Loucy (cell line): ENCODE measurements around the gene SHROOM2.

Experiments
- EZH2phosphoT487 ChIP-seq: fragments of 200-600 bp; IDR thresholded peaks from 2 replicates; pipeline ENCODE4 v1.6.1; 2018; ENCODE audit warnings: antibody characterized with exemption, mild to moderate bottlenecking, moderate library complexity, borderline replicate concordance
- TF ChIP-seq, protein P1 (sequence below): fragments of 200-600 bp; sonication (generic); conservative IDR thresholded peaks from 2 replicates; pipeline ENCODE4 v1.5.1; 2014; ENCODE audit warnings: mild to moderate bottlenecking, antibody characterized with exemption, low read length

DNA sequence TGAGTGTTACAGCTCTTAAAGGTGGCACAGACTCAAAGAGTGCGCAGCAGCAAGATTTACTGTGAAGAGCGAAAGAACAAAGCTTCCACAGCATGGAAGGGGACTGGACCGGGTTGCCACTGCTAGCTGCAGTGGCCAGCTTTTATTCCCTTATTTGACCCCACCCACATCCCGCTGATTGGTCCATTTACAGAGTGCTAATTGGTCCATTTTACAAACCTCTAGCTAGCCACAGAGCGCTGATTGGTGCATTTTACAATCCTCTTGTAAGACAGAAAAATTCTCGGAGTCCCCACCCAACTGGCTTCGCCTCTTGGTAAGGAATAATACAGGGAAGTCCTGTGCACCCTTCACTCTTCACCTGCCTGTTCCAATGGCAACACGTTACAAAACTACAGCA lies 1.9 kb upstream of the SHROOM2 start:
- TF ChIP-seq, protein P1, sequence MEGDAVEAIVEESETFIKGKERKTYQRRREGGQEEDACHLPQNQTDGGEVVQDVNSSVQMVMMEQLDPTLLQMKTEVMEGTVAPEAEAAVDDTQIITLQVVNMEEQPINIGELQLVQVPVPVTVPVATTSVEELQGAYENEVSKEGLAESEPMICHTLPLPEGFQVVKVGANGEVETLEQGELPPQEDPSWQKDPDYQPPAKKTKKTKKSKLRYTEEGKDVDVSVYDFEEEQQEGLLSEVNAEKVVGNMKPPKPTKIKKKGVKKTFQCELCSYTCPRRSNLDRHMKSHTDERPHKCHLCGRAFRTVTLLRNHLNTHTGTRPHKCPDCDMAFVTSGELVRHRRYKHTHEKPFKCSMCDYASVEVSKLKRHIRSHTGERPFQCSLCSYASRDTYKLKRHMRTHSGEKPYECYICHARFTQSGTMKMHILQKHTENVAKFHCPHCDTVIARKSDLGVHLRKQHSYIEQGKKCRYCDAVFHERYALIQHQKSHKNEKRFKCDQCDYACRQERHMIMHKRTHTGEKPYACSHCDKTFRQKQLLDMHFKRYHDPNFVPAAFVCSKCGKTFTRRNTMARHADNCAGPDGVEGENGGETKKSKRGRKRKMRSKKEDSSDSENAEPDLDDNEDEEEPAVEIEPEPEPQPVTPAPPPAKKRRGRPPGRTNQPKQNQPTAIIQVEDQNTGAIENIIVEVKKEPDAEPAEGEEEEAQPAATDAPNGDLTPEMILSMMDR: no peak
- TF ChIP-seq EZH2phosphoT487: no peak
